OCI-LY7 (cell line): ENCODE data around the gene EIF2D. TPM values are rescaled to one million over a fixed set of nuclear protein-coding genes. Genes with fewer than 3 reads are reported as not detected.

ENCODE experiments used
- BruUV-seq: library from RNA; stranded (reverse); fragments of 400-500 nt; replicated peaks from 2 replicates; lab custom pipeline; 2021; lab: Mats Ljungman, UMichigan
- CTCF ChIA-PET: fragments of 300-600 bp; sonication (Branson Sonifier 250); formaldehyde crosslinking; loops from one replicate; lab custom pipeline; 2022; ENCODE audit warnings: antibody characterized with exemption; ENCODE audit not compliant: unreplicated experiment; lab: Charles Lee
- POLR2A ChIA-PET: fragments of 300-600 bp; sonication (Branson Sonifier 250); formaldehyde crosslinking; loops from one replicate; lab custom pipeline; 2022; ENCODE audit warnings: antibody characterized with exemption; lab: Charles Lee
- DNase-seq: peaks from one replicate; pipeline ENCODE4 v3.0.0-alpha.2; 2015; ENCODE audit warnings: low spot score
- H2AFZ ChIP-seq: fragments of 200-600 bp; sonication (generic), shearing (Covaris generic); 2 replicates; pipeline ENCODE4 v1.6.1; 2014; ENCODE audit warnings: mild to moderate bottlenecking, antibody characterized with exemption, low read length, moderate library complexity
- H3K27ac ChIP-seq: fragments of 200-600 bp; sonication (generic); 2 replicates; pipeline ENCODE4 v1.5.1; 2014; ENCODE audit warnings: mixed run types, low read depth, mild to moderate bottlenecking, moderate library complexity, low read length, inconsistent platforms; ENCODE audit not compliant: poor library complexity, severe bottlenecking
- H3K36me3 ChIP-seq: fragments of 200-600 bp; sonication (generic); 2 replicates; pipeline ENCODE4 v1.6.1; 2014; ENCODE audit warnings: mild to moderate bottlenecking, antibody characterized with exemption, low read length, moderate library complexity, mixed read lengths; ENCODE audit not compliant: insufficient read depth
- H3K4me1 ChIP-seq: fragments of 200-600 bp; sonication (generic); 2 replicates; pipeline ENCODE4 v1.5.1; 2014; ENCODE audit warnings: mild to moderate bottlenecking, low read length; ENCODE audit not compliant: insufficient read depth, poor library complexity, severe bottlenecking
- H3K4me2 ChIP-seq: fragments of 200-600 bp; sonication (generic); 2 replicates; pipeline ENCODE4 v1.6.1; 2014; ENCODE audit warnings: mild to moderate bottlenecking, low read length
- H3K4me3 ChIP-seq: fragments of 200-600 bp; sonication (generic); 2 replicates; pipeline ENCODE4 v1.5.1; 2014; ENCODE audit warnings: mild to moderate bottlenecking, low read depth, low read length; ENCODE audit not compliant: poor library complexity, severe bottlenecking
- H3K79me2 ChIP-seq: fragments of 200-600 bp; sonication (generic); 2 replicates; pipeline ENCODE4 v1.6.1; 2016; ENCODE audit warnings: low read depth, mild to moderate bottlenecking, low read length, moderate library complexity, mixed read lengths; ENCODE audit not compliant: insufficient read depth
- H3K9me2 ChIP-seq: fragments of 200-600 bp; sonication (generic); 2 replicates; pipeline ENCODE4 v1.6.1; 2016; ENCODE audit warnings: mild to moderate bottlenecking, low read length, mixed read lengths; ENCODE audit not compliant: insufficient read depth
- H3K9me3 ChIP-seq: fragments of 200-600 bp; sonication (generic); 2 replicates; pipeline ENCODE4 v1.6.1; 2014; ENCODE audit warnings: mild to moderate bottlenecking, mixed run types, low read length, mixed read lengths
- H4K20me1 ChIP-seq: fragments of 200-600 bp; sonication (generic); 2 replicates; pipeline ENCODE4 v1.6.1; 2014; ENCODE audit warnings: mild to moderate bottlenecking, antibody characterized with exemption, low read length, moderate library complexity, mixed read lengths; ENCODE audit not compliant: insufficient read depth
- EZH2phosphoT487 ChIP-seq: fragments of 200-600 bp; sonication (generic); IDR thresholded peaks from 2 replicates; pipeline ENCODE4 v1.6.1; 2018; ENCODE audit warnings: low read depth, borderline replicate concordance, mild to moderate bottlenecking, mixed run types, antibody characterized with exemption, low read length, moderate library complexity, mixed read lengths
- intact Hi-C: fragments of 100-400 bp; cut with micrococcal nuclease; formaldehyde crosslinking; loops from one replicate; pipeline ENCODE4 v1.10.0; 2022; ENCODE audit not compliant: unreplicated experiment
- total RNA-seq, 2 experiments: library from RNA; depleted of rRNA in 1 of 2; stranded (reverse); fragments of >200 nt in 1 of 2; shearing (Covaris generic) in 1 of 2; gene quantifications; 2 replicates each; pipeline ENCODE4 v1.2.3, GENCODE V29; 2014 to 2022
- TF ChIP-seq, protein P1 (sequence below): fragments of 200-600 bp; sonication (generic); conservative IDR thresholded peaks from 2 replicates; pipeline ENCODE4 v1.5.1; 2014; ENCODE audit warnings: mild to moderate bottlenecking, antibody characterized with exemption, low read length, moderate library complexity, mixed read lengths

The EIF2D gene
- total RNA-seq, 2 experiments from 2014 or later, result 68.6 to 85.4 TPM

- no peaks in the 10 kb centered on the region for H3K9me2 ChIP-seq
- intact Hi-C loops, result no loop called here
- no peak overlapping the region for H2AFZ ChIP-seq
- BruUV-seq, result TSS peak; percentile 56
- CTCF ChIA-PET, result no interaction called here
- H3K4me1 ChIP-seq, result no peaks in the 10 kb centered on the region
- H4K20me1 ChIP-seq, result no peaks in the 10 kb centered on the region
- H3K79me2 ChIP-seq, result no peaks in the 10 kb centered on the region
- no peak overlapping the region for H3K4me3 ChIP-seq
- H3K4me2 ChIP-seq, result no peak overlapping the region
- H3K27ac ChIP-seq, result no peak overlapping the region
- POLR2A ChIA-PET, result interaction anchor here (1.0 kb wide), 1 partner anchor 13 kb away, joined by 4 read pairs; no protein-coding TSS in a partner anchor
- no peak for TF ChIP-seq EZH2phosphoT487
- TF ChIP-seq, protein P1, sequence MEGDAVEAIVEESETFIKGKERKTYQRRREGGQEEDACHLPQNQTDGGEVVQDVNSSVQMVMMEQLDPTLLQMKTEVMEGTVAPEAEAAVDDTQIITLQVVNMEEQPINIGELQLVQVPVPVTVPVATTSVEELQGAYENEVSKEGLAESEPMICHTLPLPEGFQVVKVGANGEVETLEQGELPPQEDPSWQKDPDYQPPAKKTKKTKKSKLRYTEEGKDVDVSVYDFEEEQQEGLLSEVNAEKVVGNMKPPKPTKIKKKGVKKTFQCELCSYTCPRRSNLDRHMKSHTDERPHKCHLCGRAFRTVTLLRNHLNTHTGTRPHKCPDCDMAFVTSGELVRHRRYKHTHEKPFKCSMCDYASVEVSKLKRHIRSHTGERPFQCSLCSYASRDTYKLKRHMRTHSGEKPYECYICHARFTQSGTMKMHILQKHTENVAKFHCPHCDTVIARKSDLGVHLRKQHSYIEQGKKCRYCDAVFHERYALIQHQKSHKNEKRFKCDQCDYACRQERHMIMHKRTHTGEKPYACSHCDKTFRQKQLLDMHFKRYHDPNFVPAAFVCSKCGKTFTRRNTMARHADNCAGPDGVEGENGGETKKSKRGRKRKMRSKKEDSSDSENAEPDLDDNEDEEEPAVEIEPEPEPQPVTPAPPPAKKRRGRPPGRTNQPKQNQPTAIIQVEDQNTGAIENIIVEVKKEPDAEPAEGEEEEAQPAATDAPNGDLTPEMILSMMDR, result no peak
- no peaks in the 10 kb centered on the region for H3K9me3 ChIP-seq
- peaks cover 69% of the 10 kb centered on the region for H3K36me3 ChIP-seq
- no peak for DNase-seq
Observed at GRCh38 chr1:206588492-206588891, 23.8 kb downstream of the EIF2D start.

DNA sequence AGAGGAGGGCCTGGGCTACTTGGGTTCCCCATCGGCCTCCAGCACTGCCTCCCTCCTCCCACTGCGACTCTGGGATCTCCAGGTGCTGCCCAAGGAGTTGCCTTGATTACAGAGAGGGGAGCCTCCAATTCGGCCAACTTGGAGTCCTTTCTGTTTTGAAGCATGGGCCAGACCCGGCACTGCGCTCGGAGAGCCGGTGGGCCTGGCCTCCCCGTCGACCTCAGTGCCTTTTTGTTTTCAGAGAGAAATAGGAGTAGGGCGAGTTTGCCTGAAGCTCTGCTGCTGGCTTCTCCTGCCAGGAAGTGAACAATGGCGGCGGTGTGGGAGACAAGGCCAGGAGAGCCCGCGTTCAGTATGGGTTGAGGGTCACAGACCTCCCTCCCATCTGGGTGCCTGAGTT, 24.4 kb downstream of the EIF2D start:
- BruUV-seq, result no TSS peak

More for the DNA sequence above, 24.4 kb downstream of the EIF2D start:
- H3K9me3 ChIP-seq, result no peaks in the 10 kb centered on the region
- H3K9me2 ChIP-seq, result no peaks in the 10 kb centered on the region
- peaks cover 63% of the 10 kb centered on the region for H3K36me3 ChIP-seq
- intact Hi-C loops, result no loop called here
- DNase-seq, result no peak
- ChIA-PET POLR2A (interaction anchor here (0.6 to 1.0 kb wide), 2 partner anchors 13 to 125 kb away, joined by 3 to 4 read pairs; no protein-coding TSS in a partner anchor), CTCF (no interaction called here)
- H3K4me3 ChIP-seq, result no peak overlapping the region
- no peaks in the 10 kb centered on the region for H3K79me2 ChIP-seq
- H3K4me1 ChIP-seq, result no peaks in the 10 kb centered on the region
- H3K4me2 ChIP-seq, result no peak overlapping the region
- H2AFZ ChIP-seq, result no peak overlapping the region
- TF ChIP-seq EZH2phosphoT487, result no peak
- TF ChIP-seq, protein P1, result no peak
- H4K20me1 ChIP-seq, result no peaks in the 10 kb centered on the region
- H3K27ac ChIP-seq, result no peak overlapping the region
